Stimulated activated memory B cell treated with anti-CD40 and anti-IgM and Interleukin-4, amounts not matched to agents 10 μg/mL and 1 μg/mL and 100 μg/mL, for 72 hours (primary cell): ENCODE results near the gene FGR.

ENCODE experiments used
- ATAC-seq: fragments of 150-1000 bp; cut with Tn5 transposase; 2 replicates; pipeline ENCODE4 v1.10.0; 2021
- H3K27ac Mint-ChIP-seq: one replicate; pipeline ENCODE4 v1.8.0; 2022; ENCODE audit warnings: mild to moderate bottlenecking, mixed read lengths
- H3K27me3 Mint-ChIP-seq: one replicate; pipeline ENCODE4 v1.8.0; 2022; ENCODE audit warnings: mixed read lengths
- H3K36me3 Mint-ChIP-seq: one replicate; pipeline ENCODE4 v1.8.0; 2022; ENCODE audit warnings: mixed read lengths
- H3K4me1 Mint-ChIP-seq: one replicate; pipeline ENCODE4 v1.8.0; 2022; ENCODE audit warnings: mixed read lengths
- H3K4me3 Mint-ChIP-seq: one replicate; pipeline ENCODE4 v1.8.0; 2022; ENCODE audit warnings: mild to moderate bottlenecking, moderate library complexity, mixed read lengths
- H3K9me3 Mint-ChIP-seq: one replicate; pipeline ENCODE4 v1.8.0; 2022; ENCODE audit warnings: mixed read lengths

The FGR gene

GRCh38 chr1:27665016-27665651 lies 30.1 kb upstream of the FGR start:
- no peak for ATAC-seq
- Mint-ChIP-seq H3K36me3 (peaks cover 12% of the 10 kb centered on the region), H3K9me3 (no peaks in the 10 kb centered on the region), H3K27me3 (no peaks in the 10 kb centered on the region), H3K27ac (no peak overlapping the region), H3K4me3 (no peak overlapping the region), H3K4me1 (peaks cover 37% of the 10 kb centered on the region)

DNA sequence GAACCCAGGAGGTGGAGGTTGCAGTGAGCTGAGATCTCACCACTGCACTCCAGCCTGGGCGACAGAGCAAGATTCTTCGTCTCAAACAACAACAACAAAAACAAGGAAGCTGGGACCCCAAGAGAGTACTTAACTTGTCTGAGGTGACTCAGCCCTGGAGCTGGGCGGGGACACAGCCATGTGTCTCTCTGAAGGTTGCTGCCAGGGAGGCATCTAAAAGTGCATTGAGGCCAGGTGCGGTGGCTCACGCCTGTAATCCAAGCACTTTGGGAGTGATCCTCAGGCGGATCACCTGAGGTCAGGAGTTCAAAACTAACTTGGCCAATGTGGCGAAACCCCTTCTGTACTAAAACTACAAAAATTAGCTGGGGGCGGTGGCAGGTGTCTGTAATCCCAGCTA lies 29.3 kb upstream of the FGR start:
- ATAC-seq, result no peak
- Mint-ChIP-seq H3K27ac (no peak overlapping the region), H3K27me3 (no peaks in the 10 kb centered on the region), H3K36me3 (peaks cover 12% of the 10 kb centered on the region), H3K4me1 (peaks cover 40% of the 10 kb centered on the region), H3K4me3 (no peak overlapping the region), H3K9me3 (no peaks in the 10 kb centered on the region)

GRCh38 chr1:27662707-27663393 lies 27.9 kb upstream of the FGR start:
- Mint-ChIP-seq H3K27ac (peak overlapping the region; percentile 95), H3K4me1 (peaks cover 47% of the 10 kb centered on the region), H3K27me3 (no peaks in the 10 kb centered on the region), H3K36me3 (peaks cover 12% of the 10 kb centered on the region), H3K9me3 (no peaks in the 10 kb centered on the region), H3K4me3 (peak overlapping the region; percentile 63)
- ATAC-seq, result peak; percentile 67

GRCh38 chr1:27662261-27662660 lies 27.3 kb upstream of the FGR start:
- Mint-ChIP-seq H3K4me1 (peaks cover 47% of the 10 kb centered on the region), H3K9me3 (no peaks in the 10 kb centered on the region), H3K36me3 (peaks cover 12% of the 10 kb centered on the region), H3K27me3 (no peaks in the 10 kb centered on the region), H3K27ac (peak overlapping the region; percentile 95), H3K4me3 (no peak overlapping the region)
- no peak for ATAC-seq

DNA sequence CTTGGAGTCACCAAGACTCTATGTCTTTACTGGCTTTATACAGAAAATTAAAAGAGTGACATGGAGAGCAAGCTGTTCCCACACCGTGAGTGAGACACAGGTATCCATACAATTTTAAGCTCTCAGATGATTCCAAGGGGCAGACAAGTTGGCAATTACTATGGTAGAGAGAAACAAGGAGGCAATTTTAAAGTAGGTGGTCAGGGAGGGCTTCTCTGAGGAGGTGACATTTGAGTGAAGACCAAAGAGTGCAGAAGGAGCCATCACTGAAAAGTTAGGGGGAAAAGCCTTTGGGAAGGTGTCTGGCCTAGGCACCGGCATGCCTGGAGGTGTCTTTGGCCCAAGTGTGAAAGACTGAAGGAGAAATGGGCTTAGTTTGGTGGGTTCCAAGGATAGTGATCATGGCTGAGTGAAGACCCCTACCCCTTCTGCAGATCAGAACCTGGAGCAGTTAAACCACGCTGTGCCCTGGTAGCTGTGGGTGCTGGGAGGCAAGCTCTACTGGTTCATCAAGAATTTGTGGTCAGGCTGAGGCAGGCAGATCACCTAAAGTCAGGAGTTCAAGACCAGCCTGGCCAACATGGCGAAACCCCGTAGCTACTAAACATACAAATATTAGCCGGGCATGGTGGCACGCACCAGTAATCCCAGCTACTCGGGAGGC lies 26.6 kb upstream of the FGR start:
- Mint-ChIP-seq H3K4me3 (no peak overlapping the region), H3K4me1 (peaks cover 49% of the 10 kb centered on the region)

GRCh38 chr1:27660300-27660835 lies 25.4 kb upstream of the FGR start:
- ATAC-seq, result no peak
- Mint-ChIP-seq H3K9me3 (no peaks in the 10 kb centered on the region), H3K27me3 (no peaks in the 10 kb centered on the region), H3K4me1 (peaks cover 61% of the 10 kb centered on the region), H3K4me3 (peak overlapping the region; percentile 81), H3K27ac (peak overlapping the region; percentile 95), H3K36me3 (no peaks in the 10 kb centered on the region)

More for the DNA sequence above, 26.6 kb upstream of the FGR start:
- H3K36me3 Mint-ChIP-seq, result peaks cover 7% of the 10 kb centered on the region
- no peaks in the 10 kb centered on the region for H3K9me3 Mint-ChIP-seq
- ATAC-seq, result no peak
- H3K27ac Mint-ChIP-seq, result peak overlapping the region; percentile 95
- no peaks in the 10 kb centered on the region for H3K27me3 Mint-ChIP-seq

GRCh38 chr1:27659497-27660299 lies 24.7 kb upstream of the FGR start:
- Mint-ChIP-seq H3K4me3 (peak overlapping the region; percentile 81), H3K27ac (peak overlapping the region; percentile 95), H3K9me3 (no peaks in the 10 kb centered on the region), H3K36me3 (no peaks in the 10 kb centered on the region), H3K27me3 (no peaks in the 10 kb centered on the region), H3K4me1 (peaks cover 67% of the 10 kb centered on the region)
- peak; percentile 89 for ATAC-seq

DNA sequence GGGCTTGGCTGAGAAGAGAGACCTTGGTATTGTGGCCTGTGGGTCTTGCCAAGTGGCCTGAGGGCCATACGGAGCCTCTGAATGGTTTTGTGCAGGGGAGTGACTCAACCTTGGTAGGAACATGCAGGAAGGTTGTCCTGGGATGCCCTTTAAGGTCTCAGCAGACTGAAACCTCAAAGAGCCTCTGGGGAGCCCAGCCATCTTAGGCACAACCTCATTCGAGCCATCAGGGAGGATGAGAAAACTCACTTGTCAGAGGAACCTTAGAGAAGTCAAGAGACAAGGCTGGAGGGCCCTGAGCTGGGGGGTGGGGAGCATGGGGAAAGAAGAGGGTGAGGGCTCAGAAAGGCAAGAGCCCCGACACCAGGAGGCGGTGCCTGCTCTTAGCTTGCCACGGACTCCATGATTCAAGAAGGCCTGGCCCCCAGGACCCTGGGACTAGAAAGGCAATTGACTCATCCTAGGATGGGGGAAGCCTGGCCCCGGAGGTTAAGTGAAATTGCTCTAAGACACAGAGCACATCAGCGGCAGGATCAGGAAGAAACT lies 24.0 kb upstream of the FGR start:
- peak overlapping the region; percentile 81 for H3K4me3 Mint-ChIP-seq
- ATAC-seq, result peak; percentile 64
- no peaks in the 10 kb centered on the region for H3K27me3 Mint-ChIP-seq
- no peaks in the 10 kb centered on the region for H3K9me3 Mint-ChIP-seq
- no peaks in the 10 kb centered on the region for H3K36me3 Mint-ChIP-seq
- H3K4me1 Mint-ChIP-seq, result peaks cover 68% of the 10 kb centered on the region
- H3K27ac Mint-ChIP-seq, result peak overlapping the region; percentile 95

GRCh38 chr1:27656157-27656893 lies 21.3 kb upstream of the FGR start:
- Mint-ChIP-seq H3K4me1 (peaks cover 57% of the 10 kb centered on the region), H3K27me3 (no peaks in the 10 kb centered on the region), H3K36me3 (no peaks in the 10 kb centered on the region), H3K9me3 (no peaks in the 10 kb centered on the region), H3K4me3 (no peak overlapping the region), H3K27ac (no peak overlapping the region)
- no peak for ATAC-seq

DNA sequence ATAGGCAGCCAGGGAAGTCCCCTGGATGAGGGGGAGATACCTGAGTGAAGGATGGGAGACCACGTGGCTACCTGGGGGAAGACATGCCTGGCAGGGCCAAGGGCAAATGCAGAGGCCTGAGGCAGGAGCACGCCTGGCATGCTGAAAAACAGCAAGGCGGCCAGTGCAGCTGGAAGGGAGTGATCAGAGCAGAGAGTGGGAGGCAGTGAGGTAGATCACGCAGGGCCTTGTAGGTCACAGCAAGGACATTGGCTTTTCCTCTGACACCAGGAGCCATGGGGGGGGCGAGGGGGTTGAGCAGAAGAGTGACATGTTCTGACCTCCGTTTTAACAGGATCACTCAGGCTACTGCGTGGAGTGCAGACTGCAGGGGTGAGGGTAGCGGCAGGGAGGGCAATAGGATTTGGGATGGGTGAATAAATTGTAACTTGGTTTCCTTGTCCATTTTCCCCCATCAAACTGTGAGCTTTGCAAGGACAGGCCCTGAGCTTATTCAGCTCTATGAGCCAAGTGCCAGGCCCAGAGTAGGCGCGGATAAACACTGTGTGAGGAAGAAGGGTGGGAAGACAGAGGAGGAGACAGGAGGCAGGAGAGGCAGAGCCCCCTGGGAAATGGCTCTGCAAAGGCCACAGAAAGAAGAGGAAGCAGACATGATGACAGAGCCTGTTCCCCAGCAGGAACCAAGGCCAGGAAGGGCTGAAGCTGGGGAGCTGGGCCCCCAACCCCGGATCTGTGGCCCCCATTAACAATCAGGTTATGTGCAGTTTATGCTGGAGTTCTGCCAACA lies 20.4 kb upstream of the FGR start:
- H3K27ac Mint-ChIP-seq, result peak overlapping the region; percentile 30
- no peaks in the 10 kb centered on the region for H3K9me3 Mint-ChIP-seq
- H3K27me3 Mint-ChIP-seq, result no peaks in the 10 kb centered on the region
- peaks cover 55% of the 10 kb centered on the region for H3K4me1 Mint-ChIP-seq
- ATAC-seq, result no peak
- H3K4me3 Mint-ChIP-seq, result no peak overlapping the region
- H3K36me3 Mint-ChIP-seq, result no peaks in the 10 kb centered on the region

DNA sequence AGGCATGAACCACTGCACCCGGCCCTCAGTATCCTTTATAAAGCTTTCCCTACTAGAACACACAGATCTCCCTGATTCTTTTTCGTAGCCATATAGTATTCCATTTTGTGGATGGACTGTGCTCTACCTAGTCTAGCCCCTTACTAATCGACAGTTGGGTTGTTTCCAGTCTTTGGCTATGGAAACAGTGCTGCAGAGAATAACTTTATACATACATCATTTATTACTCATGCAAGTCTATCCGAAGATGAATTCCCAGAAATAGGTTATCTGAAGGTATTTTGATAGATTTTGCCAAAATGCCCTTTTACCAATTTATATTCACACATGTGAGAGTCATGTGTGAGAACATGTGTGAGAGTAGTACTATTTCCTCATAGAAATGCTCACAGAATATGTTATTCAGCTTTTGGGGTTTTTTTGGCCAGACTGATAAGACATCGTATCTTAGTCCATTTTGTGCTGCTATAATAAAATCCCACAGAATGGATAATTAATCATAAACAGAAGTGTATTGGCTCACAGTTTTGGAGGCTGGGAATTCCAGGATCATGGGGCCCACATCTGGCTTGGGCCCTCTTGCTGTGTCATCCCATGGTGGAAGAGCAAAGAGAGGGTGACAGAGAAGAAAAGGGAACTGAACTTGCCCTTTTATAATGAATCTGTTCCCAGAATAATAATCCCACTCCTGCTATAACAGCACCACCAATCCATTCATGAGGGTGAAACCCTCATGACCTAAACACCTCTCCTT lies 17.3 kb upstream of the FGR start:
- no peaks in the 10 kb centered on the region for H3K9me3 Mint-ChIP-seq
- peaks cover 41% of the 10 kb centered on the region for H3K4me1 Mint-ChIP-seq
- H3K4me3 Mint-ChIP-seq, result no peak overlapping the region
- no peak for ATAC-seq
- peak overlapping the region; percentile 60 for H3K27ac Mint-ChIP-seq
- no peaks in the 10 kb centered on the region for H3K27me3 Mint-ChIP-seq
- no peaks in the 10 kb centered on the region for H3K36me3 Mint-ChIP-seq

- H3K4me3 Mint-ChIP-seq, result no peak overlapping the region
- H3K27ac Mint-ChIP-seq, result peak overlapping the region; percentile 30
- peaks cover 30% of the 10 kb centered on the region for H3K4me1 Mint-ChIP-seq
- no peaks in the 10 kb centered on the region for H3K27me3 Mint-ChIP-seq
- no peaks in the 10 kb centered on the region for H3K9me3 Mint-ChIP-seq
- no peak for ATAC-seq
- no peaks in the 10 kb centered on the region for H3K36me3 Mint-ChIP-seq
Observed at GRCh38 chr1:27650539-27651175, 15.7 kb upstream of the FGR start.

DNA sequence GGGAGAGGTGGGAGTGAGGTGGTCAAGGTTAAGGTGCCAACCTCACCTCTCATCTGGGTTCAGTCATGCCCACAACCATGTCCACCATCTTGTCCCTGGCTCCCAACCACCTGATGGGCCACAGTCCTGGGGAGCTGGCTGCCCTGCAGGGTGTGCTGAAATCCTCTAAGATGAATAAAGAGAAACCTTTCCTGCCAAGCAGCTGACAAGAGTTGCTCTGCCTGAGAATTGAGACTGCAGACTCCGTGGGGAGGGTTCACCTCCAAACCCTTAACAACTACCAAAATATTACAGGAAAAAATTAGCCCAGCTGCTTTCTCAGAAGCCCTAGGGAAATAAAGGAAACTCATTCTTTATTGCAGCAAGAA lies 15.2 kb upstream of the FGR start:
- no peaks in the 10 kb centered on the region for H3K27me3 Mint-ChIP-seq
- peaks cover 25% of the 10 kb centered on the region for H3K4me1 Mint-ChIP-seq
- H3K36me3 Mint-ChIP-seq, result no peaks in the 10 kb centered on the region
- ATAC-seq, result no peak
- H3K9me3 Mint-ChIP-seq, result no peaks in the 10 kb centered on the region
- H3K4me3 Mint-ChIP-seq, result no peak overlapping the region
- peak overlapping the region; percentile 30 for H3K27ac Mint-ChIP-seq
